CD14-positive monocyte (primary cell): ENCODE results near the gene MDFIC. TPM values are rescaled to one million over a fixed set of nuclear protein-coding genes. Genes with fewer than 3 reads are reported as not detected.
A peak's percentile ranks its signal among the peaks of the same experiment; 100 is the strongest.

Source experiments
- DNase-seq, 3 donors: peaks; one replicate each; pipeline ENCODE4 v3.0.0-alpha.2; 2011 to 2022
- H2AFZ ChIP-seq: 2 replicates; pipeline ENCODE4 v1.6.0; 2012; ENCODE audit warnings: mild to moderate bottlenecking, low read depth, low read length, inconsistent platforms; ENCODE audit not compliant: insufficient read depth, poor library complexity, severe bottlenecking
- H3K27ac ChIP-seq, 2 donors: 1 replicate in 1 of 2; 2 replicates in 1 of 2; pipeline ENCODE4 v1.5.1; 2012 to 2013; ENCODE audit warnings: low read length in 2 of 2, control low read depth in 1 of 2, inconsistent platforms in 1 of 2, low read depth in 1 of 2, mild to moderate bottlenecking in 1 of 2
- H3K27me3 ChIP-seq, 2 donors: one replicate each; pipeline versions ENCODE4 v1.6.0 to v1.6.1; 2011 to 2013; ENCODE audit warnings: low read length in 2 of 2; ENCODE audit not compliant: control insufficient read depth in 2 of 2, insufficient read depth in 2 of 2
- H3K36me3 ChIP-seq, 2 donors: replicated peaks in 1 of 2; 1 replicate in 1 of 2; 2 replicates in 1 of 2; pipeline versions ENCODE4 v1.5.1 to v1.6.1; 2012 to 2013; ENCODE audit warnings: low read length in 2 of 2, control low read depth in 1 of 2, inconsistent platforms in 1 of 2, mild to moderate bottlenecking in 1 of 2; ENCODE audit not compliant: insufficient read depth in 2 of 2, control insufficient read depth in 1 of 2
- H3K4me1 ChIP-seq, 2 donors: 1 replicate in 1 of 2; 2 replicates in 1 of 2; pipeline versions ENCODE4 v1.5.1 to v1.6.1; 2012 to 2013; ENCODE audit warnings: low read length in 2 of 2, control low read depth in 1 of 2, inconsistent platforms in 1 of 2, mild to moderate bottlenecking in 1 of 2, moderate library complexity in 1 of 2; ENCODE audit not compliant: insufficient read depth in 2 of 2, control insufficient read depth in 1 of 2
- H3K4me2 ChIP-seq: replicated peaks from 2 replicates; pipeline ENCODE3; 2012; ENCODE audit warnings: low read length, moderate library complexity, mild to moderate bottlenecking; ENCODE audit not compliant: poor library complexity, severe bottlenecking; ENCODE audit errors: extremely low read depth
- H3K4me3 ChIP-seq, 3 experiments: fragments of 200-600 bp in 1 of 3; sonication (generic) in 1 of 3; replicated peaks in 1 of 3; 1 replicate in 2 of 3; 2 replicates in 1 of 3; pipeline ENCODE4 v1.5.1; 2011 to 2013; ENCODE audit warnings: low read length in 3 of 3, mild to moderate bottlenecking in 3 of 3, control low read depth in 2 of 3, low read depth in 2 of 3, inconsistent platforms in 1 of 3, moderate library complexity in 1 of 3
- H3K79me2 ChIP-seq: 2 replicates; pipeline ENCODE4 v1.6.0; 2012; ENCODE audit warnings: mild to moderate bottlenecking, control low read depth, inconsistent platforms, low read length, moderate library complexity; ENCODE audit not compliant: insufficient read depth
- H3K9ac ChIP-seq: 2 replicates; pipeline ENCODE4 v1.6.0; 2017; ENCODE audit warnings: low read length, mild to moderate bottlenecking; ENCODE audit not compliant: insufficient read depth, poor library complexity, severe bottlenecking
- H3K9me3 ChIP-seq, 2 donors: replicated peaks in 1 of 2; 1 replicate in 1 of 2; 2 replicates in 1 of 2; pipeline versions ENCODE4 v1.5.1 to v1.6.1; 2012 to 2013; ENCODE audit warnings: low read length in 2 of 2, control low read depth in 1 of 2; ENCODE audit not compliant: control insufficient read depth in 1 of 2, insufficient read depth in 1 of 2
- H4K20me1 ChIP-seq: 2 replicates; pipeline ENCODE4 v1.6.0; 2012; ENCODE audit warnings: mild to moderate bottlenecking, low read length, control low read depth, moderate library complexity; ENCODE audit not compliant: insufficient read depth
- H3K27ac Mint-ChIP-seq, 7 donors: one replicate each; pipeline ENCODE4 v1.8.0; 2020; ENCODE audit warnings: mild to moderate bottlenecking in 7 of 7, mixed read lengths in 7 of 7, moderate library complexity in 6 of 7, inconsistent platforms in 2 of 7
- H3K27me3 Mint-ChIP-seq, 3 donors: one replicate each; pipeline ENCODE4 v1.8.0; 2021 to 2022; ENCODE audit warnings: low read depth in 3 of 3, mild to moderate bottlenecking in 3 of 3, mixed read lengths in 3 of 3, moderate library complexity in 3 of 3, inconsistent platforms in 1 of 3
- H3K36me3 Mint-ChIP-seq, 2 donors: one replicate each; pipeline ENCODE4 v1.8.0; 2020; ENCODE audit warnings: mixed read lengths in 2 of 2, inconsistent platforms in 1 of 2, mild to moderate bottlenecking in 1 of 2
- H3K4me1 Mint-ChIP-seq: one replicate; pipeline ENCODE4 v1.8.0; 2020; ENCODE audit warnings: mild to moderate bottlenecking, mixed read lengths
- H3K4me3 Mint-ChIP-seq, 2 donors: one replicate each; pipeline ENCODE4 v1.8.0; 2020; ENCODE audit warnings: mild to moderate bottlenecking in 2 of 2, mixed read lengths in 2 of 2, moderate library complexity in 1 of 2
- H3K9me3 Mint-ChIP-seq, 7 donors: one replicate each; pipeline ENCODE4 v1.8.0; 2020 to 2022; ENCODE audit warnings: mixed read lengths in 7 of 7, mild to moderate bottlenecking in 6 of 7, moderate library complexity in 6 of 7, inconsistent platforms in 2 of 7
- CTCF ChIP-seq: fragments of 200-600 bp; IDR thresholded peaks from one replicate; pipeline ENCODE4 v1.8.0; 2022; ENCODE audit warnings: antibody characterized with exemption, mild to moderate bottlenecking
- WGBS: methylation state at CpG from one replicate; pipeline ENCODE4 v1.1.5; 2013; ENCODE audit warnings: missing lambda C conversion rate; ENCODE audit not compliant: insufficient coverage; 5-methylcytosine and 5-hydroxymethylcytosine counted together
- intact Hi-C, 2 donors: fragments of 100-400 bp; cut with micrococcal nuclease; formaldehyde crosslinking; loops; one replicate each; pipeline versions ENCODE4 v1.15.0 to v1.15.1; 2023
- polyA plus RNA-seq, 3 donors: library from polyadenylated mRNA; depleted of rRNA in 1 of 3; unstranded in 2 of 3; stranded (reverse) in 1 of 3; fragments of 300-500 nt in 2 of 3; fragments of >200 nt in 1 of 3; fragmentation: Illumina TruSeq in 2 of 3; gene quantifications; 1 replicate in 2 of 3; 2 replicates in 1 of 3; pipeline ENCODE4 v1.2.3, GENCODE V29; 2012 to 2021

The MDFIC gene
- polyA plus RNA-seq, 3 donors = 13.0 to 30.0 (median 19.9) TPM

GRCh38 chr7:115007751-115008150 is 85.9 kb downstream of the MDFIC start:
- Histone ChIP-seq H3K27me3 (no peaks in the 10 kb centered on the region), H3K4me2 (no peak overlapping the region), H3K4me3 (no peak overlapping the region), H4K20me1 (no peaks in the 10 kb centered on the region), H3K9ac (no peak overlapping the region), H3K9me3 (no peaks in the 10 kb centered on the region), H3K79me2 (peaks cover 16% of the 10 kb centered on the region), H3K36me3 (peaks cover 0 to 25% of the 10 kb centered on the region in 2 donors), H2AFZ (no peak overlapping the region), H3K4me1 (peaks cover 9 to 17% of the 10 kb centered on the region in 2 donors), H3K27ac (peak overlapping the region in 1 of 2 donors; percentile 0)
- intact Hi-C loops = no loop called here
- no peak for TF ChIP-seq CTCF
- Mint-ChIP-seq H3K4me3 (no peak overlapping the region), H3K27ac (peak overlapping the region in 1 of 7 donors; percentile 5), H3K27me3 (no peaks in the 10 kb centered on the region), H3K9me3 (no peaks in the 10 kb centered on the region), H3K4me1 (peaks cover 20% of the 10 kb centered on the region), H3K36me3 (peaks cover 31 to 39% of the 10 kb centered on the region in 2 donors)
- WGBS = 100% methylated on average over 1 of the region's 7 CpGs
- no peak for DNase-seq

- Histone ChIP-seq H4K20me1 (no peaks in the 10 kb centered on the region), H3K27ac (peak overlapping the region in 1 of 2 donors; percentile 52), H3K27me3 (no peaks in the 10 kb centered on the region), H2AFZ (no peak overlapping the region), H3K9ac (no peak overlapping the region), H3K4me1 (peaks cover 9 to 17% of the 10 kb centered on the region in 2 donors), H3K4me2 (no peak overlapping the region), H3K79me2 (peaks cover 16% of the 10 kb centered on the region), H3K9me3 (no peaks in the 10 kb centered on the region), H3K4me3 (no peak overlapping the region), H3K36me3 (peaks cover 0 to 25% of the 10 kb centered on the region in 2 donors)
- Mint-ChIP-seq H3K9me3 (no peaks in the 10 kb centered on the region), H3K27me3 (no peaks in the 10 kb centered on the region), H3K27ac (peak overlapping the region in 6 of 7 donors; percentile 5 to 84 (median 61)), H3K4me1 (peaks cover 18% of the 10 kb centered on the region), H3K36me3 (peaks cover 28 to 37% of the 10 kb centered on the region in 2 donors), H3K4me3 (no peak overlapping the region)
- WGBS = 92% methylated on average over 4 of the region's 8 CpGs
- intact Hi-C loops = no loop called here
- TF ChIP-seq CTCF = no peak
- DNase-seq = peak in 1 of 3 donors; percentile 10
Observed at GRCh38 chr7:115008465-115009114, 86.7 kb downstream of the MDFIC start.
